ENCODE results near the gene DECR2.

DNA sequence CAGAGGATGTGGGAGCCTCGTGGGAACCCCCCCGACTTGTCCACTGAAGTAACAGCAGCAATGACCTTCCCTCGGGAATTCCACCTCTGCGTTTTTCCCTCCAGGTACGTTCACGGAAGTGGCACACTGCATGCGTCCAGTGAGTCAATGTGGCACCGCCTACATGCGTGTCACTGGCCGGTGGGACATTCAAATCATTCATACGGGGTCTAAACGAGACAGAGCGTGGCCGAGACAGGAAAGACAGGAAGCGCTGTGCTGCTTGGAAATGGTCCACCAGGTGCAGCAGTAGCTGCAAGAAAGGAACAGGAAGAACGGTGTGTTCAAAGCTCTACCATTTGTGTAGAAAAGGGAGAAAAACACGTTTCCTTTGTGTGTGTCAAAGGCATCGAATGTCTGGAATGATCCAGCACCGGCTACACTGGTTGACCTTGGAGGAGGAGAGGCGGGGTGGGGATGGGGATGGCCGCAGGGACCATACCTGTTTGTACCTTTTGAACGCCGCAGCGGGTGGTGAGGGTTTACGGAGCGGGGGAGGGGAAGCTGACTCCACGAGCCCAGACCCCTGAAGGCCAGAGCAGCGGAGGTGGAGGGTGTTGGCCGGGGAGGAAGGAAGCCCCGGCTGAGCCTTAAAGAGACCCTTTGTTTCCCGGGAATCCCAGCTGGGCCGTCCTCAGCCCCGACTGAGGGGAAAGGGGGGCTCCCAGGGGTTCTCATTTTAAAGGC is 18.2 kb upstream of the DECR2 start:
- TF ChIP-seq, protein P1, sequence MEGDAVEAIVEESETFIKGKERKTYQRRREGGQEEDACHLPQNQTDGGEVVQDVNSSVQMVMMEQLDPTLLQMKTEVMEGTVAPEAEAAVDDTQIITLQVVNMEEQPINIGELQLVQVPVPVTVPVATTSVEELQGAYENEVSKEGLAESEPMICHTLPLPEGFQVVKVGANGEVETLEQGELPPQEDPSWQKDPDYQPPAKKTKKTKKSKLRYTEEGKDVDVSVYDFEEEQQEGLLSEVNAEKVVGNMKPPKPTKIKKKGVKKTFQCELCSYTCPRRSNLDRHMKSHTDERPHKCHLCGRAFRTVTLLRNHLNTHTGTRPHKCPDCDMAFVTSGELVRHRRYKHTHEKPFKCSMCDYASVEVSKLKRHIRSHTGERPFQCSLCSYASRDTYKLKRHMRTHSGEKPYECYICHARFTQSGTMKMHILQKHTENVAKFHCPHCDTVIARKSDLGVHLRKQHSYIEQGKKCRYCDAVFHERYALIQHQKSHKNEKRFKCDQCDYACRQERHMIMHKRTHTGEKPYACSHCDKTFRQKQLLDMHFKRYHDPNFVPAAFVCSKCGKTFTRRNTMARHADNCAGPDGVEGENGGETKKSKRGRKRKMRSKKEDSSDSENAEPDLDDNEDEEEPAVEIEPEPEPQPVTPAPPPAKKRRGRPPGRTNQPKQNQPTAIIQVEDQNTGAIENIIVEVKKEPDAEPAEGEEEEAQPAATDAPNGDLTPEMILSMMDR (IDR thresholded peaks at IDR 0.05 in 2 of 3, conservative IDR thresholded peaks at IDR 0.05 in 1 of 3; ENCODE audit: borderline replicate concordance in 1 of 3, insufficient read depth in 1 of 3, low read depth in 2 of 3, low read length in 2 of 3), result no peak
- TF ChIP-seq, protein P2, sequence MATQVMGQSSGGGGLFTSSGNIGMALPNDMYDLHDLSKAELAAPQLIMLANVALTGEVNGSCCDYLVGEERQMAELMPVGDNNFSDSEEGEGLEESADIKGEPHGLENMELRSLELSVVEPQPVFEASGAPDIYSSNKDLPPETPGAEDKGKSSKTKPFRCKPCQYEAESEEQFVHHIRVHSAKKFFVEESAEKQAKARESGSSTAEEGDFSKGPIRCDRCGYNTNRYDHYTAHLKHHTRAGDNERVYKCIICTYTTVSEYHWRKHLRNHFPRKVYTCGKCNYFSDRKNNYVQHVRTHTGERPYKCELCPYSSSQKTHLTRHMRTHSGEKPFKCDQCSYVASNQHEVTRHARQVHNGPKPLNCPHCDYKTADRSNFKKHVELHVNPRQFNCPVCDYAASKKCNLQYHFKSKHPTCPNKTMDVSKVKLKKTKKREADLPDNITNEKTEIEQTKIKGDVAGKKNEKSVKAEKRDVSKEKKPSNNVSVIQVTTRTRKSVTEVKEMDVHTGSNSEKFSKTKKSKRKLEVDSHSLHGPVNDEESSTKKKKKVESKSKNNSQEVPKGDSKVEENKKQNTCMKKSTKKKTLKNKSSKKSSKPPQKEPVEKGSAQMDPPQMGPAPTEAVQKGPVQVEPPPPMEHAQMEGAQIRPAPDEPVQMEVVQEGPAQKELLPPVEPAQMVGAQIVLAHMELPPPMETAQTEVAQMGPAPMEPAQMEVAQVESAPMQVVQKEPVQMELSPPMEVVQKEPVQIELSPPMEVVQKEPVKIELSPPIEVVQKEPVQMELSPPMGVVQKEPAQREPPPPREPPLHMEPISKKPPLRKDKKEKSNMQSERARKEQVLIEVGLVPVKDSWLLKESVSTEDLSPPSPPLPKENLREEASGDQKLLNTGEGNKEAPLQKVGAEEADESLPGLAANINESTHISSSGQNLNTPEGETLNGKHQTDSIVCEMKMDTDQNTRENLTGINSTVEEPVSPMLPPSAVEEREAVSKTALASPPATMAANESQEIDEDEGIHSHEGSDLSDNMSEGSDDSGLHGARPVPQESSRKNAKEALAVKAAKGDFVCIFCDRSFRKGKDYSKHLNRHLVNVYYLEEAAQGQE (IDR thresholded peaks at IDR 0.05; ENCODE audit: low read depth), result no peak
- TF ChIP-seq POLR2A (IDR thresholded peaks at IDR 0.05; ENCODE audit: borderline replicate concordance, extremely low read depth, insufficient read depth, insufficient read length), result no peak
- no peak for TF ChIP-seq EZH2 (IDR thresholded peaks at IDR 0.05)
- TF ChIP-seq EZH2phosphoT487 (IDR thresholded peaks at IDR 0.05; ENCODE audit: borderline replicate concordance), result no peak
- TF ChIP-seq FOSL1 (IDR thresholded peaks at IDR 0.05; ENCODE audit: low read depth), result no peak
- TF ChIP-seq JUND (IDR thresholded peaks at IDR 0.05), result no peak
